IMR-90 (cell line): ENCODE data around the gene MT1E. TPM values are rescaled to one million over a fixed set of nuclear protein-coding genes. Genes with fewer than 3 reads are reported as not detected.

Experiments
- ATAC-seq: fragments of 200-7000 bp; cut with Tn5 transposase; 2 replicates; pipeline ENCODE4 v1.9.1; 2020; ENCODE audit warnings: low read depth, mild to moderate bottlenecking, moderate library complexity
- BruUV-seq: library from RNA; stranded (reverse); fragments of 400-500 nt; replicated peaks from 2 replicates; lab custom pipeline; 2021; lab: Mats Ljungman, UMichigan
- CTCF ChIA-PET: fragments of 300-600 bp; formaldehyde crosslinking; extraction: SDS; loops from one replicate; lab custom pipeline; 2021; ENCODE audit warnings: antibody characterized with exemption; lab: Yijun Ruan, JAX
- POLR2A ChIA-PET: fragments of 300-600 bp; sonication (Branson Sonifier 250); formaldehyde crosslinking; loops from one replicate; lab custom pipeline; 2022; ENCODE audit warnings: antibody characterized with exemption; ENCODE audit not compliant: unreplicated experiment; lab: Charles Lee
- DNase-seq: peaks from one replicate; pipeline ENCODE4 v3.0.0; 2013
- H2AFZ ChIP-seq: replicated peaks from 2 replicates; pipeline ENCODE3; 2013; ENCODE audit warnings: low read length, mild to moderate bottlenecking; ENCODE audit not compliant: poor library complexity
- H2AK5ac ChIP-seq: 2 replicates; pipeline ENCODE4 v1.6.1; 2013; ENCODE audit warnings: low read depth, low read length, inconsistent platforms
- H2AK9ac ChIP-seq: replicated peaks from 2 replicates; pipeline ENCODE3; 2013; ENCODE audit warnings: mild to moderate bottlenecking, low read depth, low read length, moderate library complexity; ENCODE audit not compliant: poor library complexity
- H2BK120ac ChIP-seq: 2 replicates; pipeline ENCODE4 v1.6.1; 2013; ENCODE audit warnings: low read depth, low read length, inconsistent platforms
- H2BK15ac ChIP-seq: 3 replicates; pipeline ENCODE4 v1.6.1; 2013; ENCODE audit warnings: low read depth, low read length, inconsistent platforms
- H2BK20ac ChIP-seq: 2 replicates; pipeline ENCODE4 v1.6.1; 2013; ENCODE audit warnings: low read depth, mild to moderate bottlenecking, inconsistent platforms, low read length, moderate library complexity
- H2BK5ac ChIP-seq: 2 replicates; pipeline ENCODE4 v1.6.1; 2013; ENCODE audit warnings: mild to moderate bottlenecking, low read depth, low read length, inconsistent platforms; ENCODE audit not compliant: poor library complexity, severe bottlenecking
- H3K14ac ChIP-seq: replicated peaks from 2 replicates; pipeline ENCODE4 v1.6.1; 2013; ENCODE audit warnings: low read depth, low read length, inconsistent platforms
- H3K18ac ChIP-seq: 2 replicates; pipeline ENCODE4 v1.6.1; 2013; ENCODE audit warnings: low read depth, low read length, control low read depth
- H3K23ac ChIP-seq: 2 replicates; pipeline ENCODE4 v1.6.1; 2013; ENCODE audit warnings: low read depth, low read length, inconsistent platforms
- H3K27ac ChIP-seq: 2 replicates; pipeline ENCODE4 v1.5.1; 2013; ENCODE audit warnings: mild to moderate bottlenecking, control low read depth, low read length; ENCODE audit not compliant: insufficient read depth
- H3K27me3 ChIP-seq: 2 replicates; pipeline ENCODE4 v1.6.1; 2013; ENCODE audit warnings: low read length; ENCODE audit not compliant: control insufficient read depth, insufficient read depth
- H3K36me3 ChIP-seq: 2 replicates; pipeline ENCODE4 v1.6.1; 2013; ENCODE audit warnings: low read length, mixed read lengths; ENCODE audit not compliant: control insufficient read depth, insufficient read depth
- H3K4ac ChIP-seq: 2 replicates; pipeline ENCODE4 v1.6.1; 2013; ENCODE audit warnings: low read depth, low read length, inconsistent platforms
- H3K4me1 ChIP-seq: 2 replicates; pipeline ENCODE4 v1.6.1; 2013; ENCODE audit warnings: low read length, mixed read lengths; ENCODE audit not compliant: control insufficient read depth, insufficient read depth
- H3K4me2 ChIP-seq: 2 replicates; pipeline ENCODE4 v1.6.1; 2013; ENCODE audit warnings: low read depth, mild to moderate bottlenecking, control low read depth, low read length, moderate library complexity
- H3K4me3 ChIP-seq: 2 replicates; pipeline ENCODE4 v1.5.1; 2013; ENCODE audit warnings: low read depth, mild to moderate bottlenecking, control low read depth, low read length, moderate library complexity; ENCODE audit not compliant: insufficient read depth
- H3K56ac ChIP-seq: 2 replicates; pipeline ENCODE4 v1.6.1; 2013; ENCODE audit warnings: low read length, inconsistent platforms; ENCODE audit not compliant: insufficient read depth; ENCODE audit errors: extremely low read depth
- H3K79me1 ChIP-seq, 2 experiments: 2 replicates each; pipeline ENCODE4 v1.6.1; 2013; ENCODE audit warnings: low read length in 2 of 2, inconsistent platforms in 1 of 2, low read depth in 1 of 2
- H3K9ac ChIP-seq: 2 replicates; pipeline ENCODE4 v1.6.1; 2013; ENCODE audit warnings: low read depth, low read length, control low read depth
- H3K9me1 ChIP-seq: 2 replicates; pipeline ENCODE4 v1.6.1; 2013; ENCODE audit warnings: low read length, inconsistent platforms; ENCODE audit not compliant: insufficient read depth
- H3K9me3 ChIP-seq: 2 replicates; pipeline ENCODE4 v1.6.1; 2013; ENCODE audit warnings: low read length; ENCODE audit not compliant: control insufficient read depth, insufficient read depth
- H4K20me1 ChIP-seq: 2 replicates; pipeline ENCODE4 v1.6.1; 2013; ENCODE audit warnings: low read length, inconsistent platforms; ENCODE audit not compliant: insufficient read depth
- H4K5ac ChIP-seq: 2 replicates; pipeline ENCODE4 v1.6.1; 2013; ENCODE audit warnings: mild to moderate bottlenecking, low read depth, low read length, control low read depth
- H4K8ac ChIP-seq, 2 experiments: 2 replicates each; pipeline ENCODE4 v1.6.1; 2013; ENCODE audit warnings: low read depth in 2 of 2, low read length in 2 of 2, control low read depth in 1 of 2, inconsistent platforms in 1 of 2
- H4K91ac ChIP-seq: 2 replicates; pipeline ENCODE4 v1.6.1; 2013; ENCODE audit warnings: low read depth, low read length, inconsistent platforms; ENCODE audit not compliant: insufficient read depth
- CHD1 ChIP-seq: IDR thresholded peaks from 2 replicates; pipeline ENCODE4 v1.6.1; 2012; ENCODE audit warnings: low read depth, low read length, improper control_type of control experiment
- RAD21 ChIP-seq: IDR thresholded peaks from 2 replicates; pipeline ENCODE4 v1.6.1; 2012; ENCODE audit warnings: low read length, improper control_type of control experiment
- RFX5 ChIP-seq: IDR thresholded peaks from 2 replicates; pipeline ENCODE4 v1.8.0; 2012; ENCODE audit warnings: low read depth, mild to moderate bottlenecking, low read length, moderate library complexity
- WGBS, 2 experiments: methylation state at CpG; one replicate each; pipeline versions ENCODE4 v1.1.5 to v1.1.7; 2013; ENCODE audit warnings: missing lambda C conversion rate in 2 of 2; ENCODE audit not compliant: insufficient read length in 1 of 2; ENCODE audit errors: extremely low coverage in 2 of 2; 5-methylcytosine and 5-hydroxymethylcytosine counted together
- dilution Hi-C: fragments of 300-500 bp; cut with HindIII; formaldehyde crosslinking; loops from one replicate; pipeline ENCODE4 v1.14.3; 2018; ENCODE audit warnings: low sequenced_read_pairs; ENCODE audit not compliant: unreplicated experiment
- in situ Hi-C: fragments of 300-500 bp; cut with MboI; formaldehyde crosslinking; loops from 3 replicates; pipeline ENCODE4 v1.14.3; 2019; ENCODE audit warnings: low sequenced_read_pairs, inconsistent platforms, mixed read lengths
- intact Hi-C: fragments of 100-400 bp; cut with micrococcal nuclease; formaldehyde crosslinking; loops from 2 replicates; pipeline ENCODE4 v1.10.0; 2022
- polyA plus RNA-seq, 3 experiments: library from polyadenylated mRNA; depleted of rRNA; stranded (reverse); fragments of >200 nt; gene quantifications; 2 replicates each; pipeline ENCODE4 v1.2.3, GENCODE V29; 2012; ENCODE audit warnings: low replicate concordance in 1 of 3
- total RNA-seq: library from RNA; depleted of rRNA; stranded (reverse); fragments of >200 nt; gene quantifications from 2 replicates; pipeline ENCODE4 v1.2.3, GENCODE V29; 2012

Gene MT1E
- total and polyA plus RNA-seq, 2 of the 4 experiments (the other 2 are of a cell fraction), result 137 to 821 TPM

- H3K9me1 ChIP-seq, result peaks cover 22% of the 10 kb centered on the region
- H2BK120ac ChIP-seq, result peak overlapping the region; percentile 92; the same call in 1 of the 2 replicates
- BruUV-seq, result TSS peak; percentile 100
- no peaks in the 10 kb centered on the region for H3K9me3 ChIP-seq
- no peaks in the 10 kb centered on the region for H3K27me3 ChIP-seq
- peak overlapping the region; percentile 78 for H3K56ac ChIP-seq
- POLR2A ChIA-PET, result interaction anchor here (0.5 to 2.5 kb wide), 2 partner anchors 17 to 117 kb away, joined by 4 to 37 read pairs; partner anchors contain the start of gene MT1E
- in situ Hi-C loops (no loop called here), dilution Hi-C loops (no loop called here), intact Hi-C loops (loop anchor here (2.0 to 10.0 kb wide), 4 partner anchors 18 to 254 kb away; partner anchors contain the start of gene MT1X)
- H3K36me3 ChIP-seq, result no peaks in the 10 kb centered on the region
- H2BK15ac ChIP-seq, result peak overlapping the region; percentile 63; the same call in 2 of the 3 replicates
- H3K79me1 ChIP-seq, result peaks cover 2 to 50% of the 10 kb centered on the region in 2 experiments; a peak in 3 of 4 replicates
- peak overlapping the region; percentile 92 for H3K4ac ChIP-seq
- peak overlapping the region; percentile 50 for H2AK5ac ChIP-seq
- H3K23ac ChIP-seq, result peak overlapping the region; percentile 98
- peak overlapping the region; percentile 83 for H4K91ac ChIP-seq
- H4K20me1 ChIP-seq, result peaks cover 11% of the 10 kb centered on the region
- H3K4me2 ChIP-seq, result peak overlapping the region; percentile 78
- peaks cover 30% of the 10 kb centered on the region for H3K4me1 ChIP-seq
- ATAC-seq (no peak), DNase-seq (no peak)
- H2AK9ac ChIP-seq, result peak overlapping the region; percentile 83
- H3K4me3 ChIP-seq, result peak overlapping the region; percentile 72
- peak overlapping the region; percentile 6; the same call in 1 of the 2 replicates for H4K5ac ChIP-seq
- peak overlapping the region; percentile 82 for H3K14ac ChIP-seq
- peak overlapping the region; percentile 38 for H2AFZ ChIP-seq
- CTCF ChIA-PET, result no interaction called here
- 0% methylated on average over 5 of the region's 21 CpGs; no CpG with 5 or more reads in 1 of the 2 experiments for WGBS, 2 experiments
- no peak for TF ChIP-seq RFX5
- no peak for TF ChIP-seq RAD21
- peak; percentile 100 for TF ChIP-seq CHD1
- H4K8ac ChIP-seq, result peak overlapping the region; percentile 36 to 81
- H3K27ac ChIP-seq, result peak overlapping the region; percentile 63
- no peak overlapping the region; the same call in 1 of the 2 replicates for H2BK20ac ChIP-seq
- H3K18ac ChIP-seq, result peak overlapping the region; percentile 40; the same call in 1 of the 2 replicates
- H3K9ac ChIP-seq, result peak overlapping the region; percentile 65
- H2BK5ac ChIP-seq, result peak overlapping the region; percentile 98
These were observed 16.6 kb upstream of the MT1E start for GRCh38 chr16:56608876-56609462.
